HepG2 (cell line): ENCODE measurements around the gene JADE2. TPM values are rescaled to one million over a fixed set of nuclear protein-coding genes. Genes with fewer than 3 reads are reported as not detected.

Source experiments
- ATAC-seq: fragments of 200-7000 bp; cut with Tn5 transposase; 3 replicates; pipeline ENCODE4 v1.9.1; 2020; ENCODE audit warnings: mild to moderate bottlenecking, moderate library complexity
- BruUV-seq: library from RNA; stranded (reverse); fragments of 400-500 nt; replicated peaks from 2 replicates; lab custom pipeline; 2021; lab: Mats Ljungman, UMichigan
- CTCF ChIA-PET: fragments of 300-600 bp; formaldehyde crosslinking; extraction: SDS; loops from one replicate; lab custom pipeline; 2021; ENCODE audit warnings: low total read pairs, inconsistent platforms, low intra/inter-chr PET ratio; lab: Yijun Ruan, JAX
- POLR2A ChIA-PET: fragments of 350-600 bp; sonication (Branson Sonifier 250); formaldehyde crosslinking; loops from one replicate; lab custom pipeline; 2020; ENCODE audit warnings: antibody characterized with exemption, inconsistent platforms; lab: Yijun Ruan, JAX
- DNase-seq: peaks from one replicate; pipeline ENCODE4 v3.0.0-alpha.2; 2015; ENCODE audit warnings: low spot score
- FAIRE-seq: peaks from 3 replicates; lab custom pipeline; 2011; peaks lifted over from hg19 to GRCh38; lab: Jason Lieb, UNC
- H2AFZ ChIP-seq: one replicate; pipeline ENCODE4 v1.6.1; 2011; ENCODE audit warnings: low read length, inconsistent platforms
- H3K27ac ChIP-seq: fragments of 300-600 bp; 3 replicates; pipeline ENCODE4 v1.8.0; 2011; ENCODE audit warnings: mixed run types, mild to moderate bottlenecking, mixed read lengths, low read length, inconsistent platforms; ENCODE audit not compliant: insufficient read depth; ENCODE audit errors: extremely low read length
- H3K27me3 ChIP-seq, 2 experiments: fragments of 200-600 bp in 1 of 2; 2 replicates in 1 of 2; 3 replicates in 1 of 2; pipeline versions ENCODE4 v1.6.0 to v1.8.0; 2011; ENCODE audit warnings: low read length in 2 of 2, mild to moderate bottlenecking in 2 of 2, moderate library complexity in 2 of 2, inconsistent platforms in 1 of 2; ENCODE audit not compliant: insufficient read depth in 2 of 2, control insufficient read depth in 1 of 2
- H3K36me3 ChIP-seq, 2 experiments: fragments of 200-600 bp in 1 of 2; replicated peaks in 1 of 2; 2 replicates in 1 of 2; 3 replicates in 1 of 2; pipeline versions ENCODE4 v1.5.1 to v1.8.0; 2011; ENCODE audit warnings: low read length in 2 of 2, inconsistent platforms in 1 of 2; ENCODE audit not compliant: insufficient read depth in 2 of 2, control insufficient read depth in 1 of 2
- H3K4me1 ChIP-seq: 2 replicates; pipeline ENCODE4 v1.5.1; 2012; ENCODE audit warnings: low read length, inconsistent platforms; ENCODE audit not compliant: insufficient read depth
- H3K4me2 ChIP-seq: 2 replicates; pipeline ENCODE4 v1.6.0; 2011; ENCODE audit warnings: low read depth, low read length, inconsistent platforms
- H3K4me3 ChIP-seq, 3 experiments: fragments of 200-600 bp in 1 of 3; sonication (generic), shearing (Covaris generic) in 1 of 3; replicated peaks in 1 of 3; 2 replicates each; pipeline ENCODE4 v1.5.1; 2011 to 2016; ENCODE audit warnings: low read length in 3 of 3, inconsistent platforms in 2 of 3, low read depth in 2 of 3, mild to moderate bottlenecking in 2 of 3, control low read depth in 1 of 3, mixed read lengths in 1 of 3; ENCODE audit not compliant: insufficient read depth in 1 of 3
- H3K79me2 ChIP-seq: one replicate; pipeline ENCODE4 v1.6.1; 2011; ENCODE audit warnings: low read length, inconsistent platforms; ENCODE audit not compliant: insufficient read depth
- H3K9ac ChIP-seq: 2 replicates; pipeline ENCODE4 v1.6.0; 2011; ENCODE audit warnings: mild to moderate bottlenecking, low read depth, low read length, inconsistent platforms; ENCODE audit not compliant: insufficient read depth
- H3K9me3 ChIP-seq: 2 replicates; pipeline ENCODE4 v1.5.1; 2012; ENCODE audit warnings: mild to moderate bottlenecking, low read length
- H4K20me1 ChIP-seq: 2 replicates; pipeline ENCODE4 v1.6.0; 2011; ENCODE audit warnings: inconsistent platforms, mild to moderate bottlenecking, low read length, moderate library complexity; ENCODE audit not compliant: insufficient read depth
- CCDC6 ChIP-seq: sonication (generic); formaldehyde crosslinking; IDR thresholded peaks from 2 replicates; pipeline ENCODE4 v1.8.1; 2022; ENCODE audit warnings: mild to moderate bottlenecking, missing genetic modification reagents, moderate library complexity
- CSRNP1 ChIP-seq: sonication (generic); formaldehyde crosslinking; IDR thresholded peaks from 2 replicates; pipeline ENCODE4 v1.8.1; 2023; ENCODE audit warnings: mild to moderate bottlenecking, missing genetic modification reagents
- HES4 ChIP-seq: sonication (generic); formaldehyde crosslinking; IDR thresholded peaks from 2 replicates; pipeline ENCODE4 v1.9.0; 2021; ENCODE audit warnings: mild to moderate bottlenecking, missing genetic modification reagents, borderline replicate concordance
- KLF11 ChIP-seq: IDR thresholded peaks from 2 replicates; pipeline ENCODE4 v1.6.1; 2016; ENCODE audit warnings: missing compliant biosample characterization
- PATZ1 ChIP-seq: sonication (generic); formaldehyde crosslinking; IDR thresholded peaks from 2 replicates; pipeline ENCODE4 v1.4.0; 2020; ENCODE audit warnings: missing genetic modification reagents
- ZNF121 ChIP-seq: sonication (generic); formaldehyde crosslinking; IDR thresholded peaks from 2 replicates; pipeline ENCODE4 v1.5.0; 2020; ENCODE audit warnings: mild to moderate bottlenecking, missing genetic modification reagents
- ZNF232 ChIP-seq: sonication (generic); formaldehyde crosslinking; IDR thresholded peaks from 2 replicates; pipeline ENCODE4 v1.4.0; 2020; ENCODE audit warnings: missing genetic modification reagents, borderline replicate concordance
- ZNF710 ChIP-seq: sonication (generic); formaldehyde crosslinking; IDR thresholded peaks from 2 replicates; pipeline ENCODE4 v1.5.0; 2020; ENCODE audit warnings: mild to moderate bottlenecking, missing genetic modification reagents, borderline replicate concordance
- ZNF800 ChIP-seq: sonication (generic); formaldehyde crosslinking; IDR thresholded peaks from 2 replicates; pipeline ENCODE4 v1.4.0; 2020; ENCODE audit warnings: missing genetic modification reagents
- WGBS: methylation state at CpG from one replicate; pipeline ENCODE4 v1.1.6; 2017; ENCODE audit warnings: low lambda C conversion rate; 5-methylcytosine and 5-hydroxymethylcytosine counted together
- in situ Hi-C: cut with HindIII; loops from 2 replicates; pipeline ENCODE4 v1.10.0; 2017; ENCODE audit warnings: low pct_unique_long_range_greater_than_20kb; ENCODE audit not compliant: extremely low pct_ligation_motif_present
- intact Hi-C: fragments of 100-400 bp; cut with micrococcal nuclease; formaldehyde crosslinking; loops from one replicate; pipeline ENCODE4 v1.10.0; 2022; ENCODE audit not compliant: unreplicated experiment
- polyA plus RNA-seq, 8 experiments: library from polyadenylated mRNA; depleted of rRNA in 3 of 8; stranded (reverse) in 7 of 8; unstranded in 1 of 8; fragments of >200 nt; fragmentation: Illumina TruSeq in 4 of 8; extraction: Trizol in 4 of 8; gene quantifications; 2 replicates each; pipeline versions ENCODE4 v1.2.1 to v1.2.3, GENCODE V29; 2011 to 2016; ENCODE audit warnings: low read depth in 4 of 8, missing spikeins in 1 of 8, mixed read lengths in 1 of 8; ENCODE audit not compliant: insufficient read depth in 1 of 8
- total RNA-seq, 5 experiments: library from RNA; depleted of rRNA; stranded (reverse); fragments of >200 nt; fragmentation: Illumina TruSeq; extraction: Trizol; gene quantifications; 2 replicates each; pipeline ENCODE4 v1.2.3, GENCODE V29; 2016; ENCODE audit warnings: low read depth in 1 of 5

Gene JADE2
- total and polyA plus RNA-seq, 2 of the 13 experiments (the other 11 are each of a cell fraction or from before 2014, with no cell fraction given) = 7.5 to 15.1 TPM

GRCh38 chr5:134534726-134535110, 9.2 kb downstream of the JADE2 start:
- ATAC-seq = no peak
- H3K27me3 ChIP-seq = no peaks in the 10 kb centered on the region
- intact Hi-C loops = no loop called here
- H3K27ac ChIP-seq = no peak overlapping the region
- peaks cover 14% of the 10 kb centered on the region for H3K4me1 ChIP-seq
- WGBS = 90% methylated on average over 5 of the region's 5 CpGs
- no peaks in the 10 kb centered on the region for H3K9me3 ChIP-seq
- BruUV-seq = no TSS peak
- TF ChIP-seq ZNF121 = no peak
- TF ChIP-seq ZNF232 = no peak
- TF ChIP-seq HES4 (CRISPR knock-in tag) = no peak
- TF ChIP-seq ZNF710 (CRISPR knock-in tag) = no peak
- no peak for TF ChIP-seq CCDC6 (CRISPR knock-in tag)
- TF ChIP-seq KLF11 (CRISPR knock-in tag) = no peak
- no peak for TF ChIP-seq PATZ1
- no peak for TF ChIP-seq ZNF800 (CRISPR knock-in tag)
- no peak for TF ChIP-seq CSRNP1
- H3K4me3 ChIP-seq = no peak overlapping the region
- no peak overlapping the region for H3K4me2 ChIP-seq
- FAIRE-seq = no peak
- H3K79me2 ChIP-seq = peaks cover 17% of the 10 kb centered on the region
- ChIA-PET CTCF (no interaction called here), POLR2A (no interaction called here)
- 0 out of 2 replicates have a peak, but pooled peaks cover 3% of the 10 kb centered on the region for H4K20me1 ChIP-seq
- H3K36me3 ChIP-seq = peaks cover 12 to 25% of the 10 kb centered on the region in 2 experiments
- H2AFZ ChIP-seq = no peak overlapping the region
- no peak for DNase-seq
- H3K9ac ChIP-seq = no peak overlapping the region
- in situ Hi-C loops = no loop called here
